Measurements from ENCODE around the gene PRH2.

The PRH2 gene

GRCh38 chr12:10928746-10929286 lies at the start of gene PRH2:
TSS of gene PRH2 (plus strand) at chr12:10929236. CDS start at chr12:10929274, 38 bp downstream.
- DNase-seq = no peak

- no peak for DNase-seq
Observed at GRCh38 chr12:10884086-10884725, 44.8 kb upstream of the PRH2 start, which contains the start of gene PRH1. TSS of gene PRH1 (minus strand) at chr12:10884255. CDS start at chr12:10884217, 38 bp downstream.

GRCh38 chr12:10889226-10889625 lies 39.8 kb upstream of the PRH2 start:
- no peak for DNase-seq

DNA sequence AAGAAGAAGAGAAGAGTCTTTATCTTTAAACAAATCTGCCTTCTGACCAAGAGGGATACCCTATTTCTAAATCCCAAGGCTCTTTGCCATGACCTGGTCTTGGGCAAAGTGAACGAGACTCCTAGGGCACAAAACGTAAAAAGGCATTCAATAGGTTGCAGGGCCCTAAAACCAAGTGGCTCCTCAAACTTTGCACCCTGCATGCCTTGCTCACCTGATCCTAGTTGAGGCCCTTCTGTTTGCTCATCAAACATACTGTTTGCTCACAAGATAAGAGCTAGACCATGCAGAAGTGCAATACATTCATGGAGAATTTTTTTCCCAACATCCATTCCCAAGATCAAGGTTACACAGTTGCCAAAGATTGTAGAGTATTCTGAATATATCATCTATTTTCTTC lies 37.1 kb upstream of the PRH2 start:
- DNase-seq = no peak

- no peak for DNase-seq
Observed at GRCh38 chr12:10896854-10897253, 32.2 kb upstream of the PRH2 start.

DNA sequence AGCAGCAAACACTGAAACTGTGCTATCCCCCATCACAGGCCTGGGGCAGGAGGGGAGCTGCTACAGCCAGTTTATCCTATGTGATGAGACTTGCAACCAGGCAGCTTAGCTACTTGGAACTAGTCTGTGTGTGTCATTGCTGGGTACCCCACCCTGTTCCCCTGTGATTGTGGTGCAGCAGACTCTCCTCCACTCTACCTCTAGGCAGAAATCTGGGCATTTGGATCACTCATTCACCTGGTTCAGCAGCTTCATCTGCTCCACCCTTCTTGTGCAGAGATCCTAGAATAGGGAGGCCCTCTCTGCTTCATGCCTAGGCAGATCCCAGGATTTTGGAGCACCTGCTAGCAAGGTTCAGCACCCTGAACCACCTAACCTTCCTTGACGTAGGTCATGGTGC lies 28.5 kb upstream of the PRH2 start:
- no peak for DNase-seq

GRCh38 chr12:10900972-10901371 lies 28.1 kb upstream of the PRH2 start:
- no peak for DNase-seq

- DNase-seq = no peak
Observed at GRCh38 chr12:10901427-10901826, 27.6 kb upstream of the PRH2 start.

GRCh38 chr12:10904686-10905085 lies 24.4 kb upstream of the PRH2 start:
- no peak for DNase-seq

GRCh38 chr12:10909462-10909861 lies 19.6 kb upstream of the PRH2 start, which contains the start of gene TAS2R13:
TSS of gene TAS2R13 (minus strand) at chr12:10909562. CDS start at chr12:10909298, 264 bp downstream.
- DNase-seq = no peak

DNA sequence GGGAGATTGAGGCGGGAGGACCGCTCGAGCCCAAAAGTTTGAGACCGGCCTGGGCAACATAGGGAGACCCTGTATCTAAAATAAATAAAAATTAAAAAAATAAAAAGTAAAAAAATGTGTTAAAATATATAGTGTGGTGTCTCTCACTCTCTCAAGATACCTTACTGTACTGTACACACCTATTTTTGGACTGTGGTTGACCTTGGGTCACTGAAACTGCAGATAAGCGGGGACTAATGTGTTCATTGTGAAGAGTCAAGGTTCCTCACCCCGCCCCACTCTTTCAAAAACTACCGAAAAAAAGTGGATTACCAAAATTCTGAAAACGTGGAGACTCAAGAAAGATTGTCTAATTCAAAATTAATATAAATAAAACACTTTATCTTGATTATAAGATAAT lies 18.7 kb upstream of the PRH2 start:
- DNase-seq = no peak

- DNase-seq = no peak
Observed at GRCh38 chr12:10919809-10920208, 9.2 kb upstream of the PRH2 start.

GRCh38 chr12:10926269-10926668 lies 2.8 kb upstream of the PRH2 start:
- no peak for DNase-seq

GRCh38 chr12:10936506-10936905 lies 7.5 kb downstream of the PRH2 start:
- no peak for DNase-seq

DNA sequence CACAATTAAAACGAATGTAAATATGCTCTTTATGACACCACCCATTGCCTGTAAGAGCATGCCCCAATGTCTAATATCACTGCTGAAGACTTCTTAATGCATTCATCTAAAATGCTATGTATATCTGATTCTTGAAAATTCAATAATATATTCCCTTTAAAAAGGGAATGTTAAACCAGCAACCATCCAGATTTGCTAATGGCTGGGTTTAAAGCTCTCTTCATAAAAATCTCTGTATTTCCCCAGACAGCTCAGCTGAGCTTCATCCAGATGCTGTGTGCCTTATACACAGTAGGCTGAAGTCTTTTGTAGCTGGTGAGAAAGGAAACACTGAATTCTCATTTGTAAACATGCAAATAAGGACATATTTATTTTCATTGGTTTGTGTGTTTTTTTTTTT lies 10.1 kb downstream of the PRH2 start, which contains the start of gene TAS2R14:
TAS2R14 (minus strand) TSS at position 101 of the 400 bp plus-strand sequence; CDS start at position 45, 56 bp downstream.
- DNase-seq = no peak

GRCh38 chr12:10940389-10940788 lies 11.4 kb downstream of the PRH2 start:
- no peak for DNase-seq

GRCh38 chr12:10941369-10941768 lies 12.3 kb downstream of the PRH2 start:
- DNase-seq = no peak

DNA sequence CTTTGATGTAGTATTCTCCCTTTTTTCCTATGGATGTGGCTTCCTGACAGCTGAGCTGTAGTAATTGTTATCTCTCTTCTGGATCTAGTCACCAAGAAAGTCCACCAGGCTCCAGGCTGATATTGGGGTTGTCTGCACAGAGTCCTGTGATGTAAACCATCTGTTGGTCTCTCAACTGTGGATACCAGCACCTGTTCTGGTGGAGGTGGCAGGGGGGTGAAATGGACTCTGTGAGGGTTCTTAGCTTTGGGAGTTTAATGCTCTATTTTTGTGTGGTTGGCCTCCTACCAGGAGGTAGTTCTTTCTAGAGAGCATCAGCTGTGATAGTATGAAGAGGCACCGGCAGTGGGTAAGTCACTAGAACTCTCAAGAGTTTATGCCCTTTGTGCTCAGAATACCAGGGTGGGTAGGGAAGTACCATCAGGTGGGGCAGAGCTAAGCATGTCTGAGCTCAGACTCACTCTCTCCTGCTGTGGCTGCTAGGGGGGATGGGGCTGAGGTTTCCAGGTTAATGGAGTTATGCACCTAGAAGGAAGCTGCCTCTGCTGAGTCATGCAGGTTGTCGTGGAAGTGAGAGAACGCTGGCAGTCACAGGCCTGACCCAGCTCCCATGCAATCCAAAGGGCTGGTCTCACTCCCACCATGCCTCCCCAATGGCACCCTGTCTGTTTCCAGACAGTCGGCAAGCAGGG lies 13.0 kb downstream of the PRH2 start:
- no peak for DNase-seq

DNA sequence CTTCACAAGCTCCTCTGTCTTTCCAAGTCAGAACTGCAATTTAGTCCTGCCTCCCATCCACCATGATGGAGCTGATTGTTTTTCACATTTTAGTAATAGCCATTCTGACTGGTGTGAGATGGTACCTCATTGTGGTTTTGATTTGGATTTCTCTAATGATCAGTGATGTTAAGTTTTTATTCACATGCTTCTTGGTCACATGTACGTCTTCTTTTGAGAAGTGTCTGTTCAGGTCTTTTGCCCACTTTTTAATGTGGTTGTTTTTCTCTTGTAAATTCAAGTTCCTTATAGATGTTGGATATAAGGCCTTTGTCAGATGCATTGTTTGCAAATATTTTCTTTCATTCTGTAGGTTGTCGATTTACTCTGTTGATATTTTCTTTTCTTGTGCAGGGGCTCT lies 14.1 kb downstream of the PRH2 start:
- no peak for DNase-seq

DNA sequence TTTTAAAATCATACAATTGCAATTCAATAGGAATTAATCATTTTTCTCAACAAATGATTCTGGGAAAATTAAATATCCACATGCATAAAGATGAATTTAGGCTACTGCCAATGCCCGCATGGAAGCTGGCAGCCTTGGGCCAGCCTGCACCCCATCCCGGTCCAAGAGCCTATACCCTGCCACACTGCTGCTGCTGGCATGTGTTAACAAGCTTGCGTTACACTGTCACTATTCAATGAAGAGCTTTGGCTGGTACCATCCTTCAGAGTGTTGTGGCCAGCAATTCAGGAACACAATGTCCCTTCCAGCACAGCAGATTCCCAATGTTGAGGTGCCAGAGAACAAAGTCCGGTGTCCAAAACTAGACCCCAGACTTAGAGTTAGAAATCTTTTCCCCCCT lies 23.6 kb downstream of the PRH2 start:
- no peak for DNase-seq

DNA sequence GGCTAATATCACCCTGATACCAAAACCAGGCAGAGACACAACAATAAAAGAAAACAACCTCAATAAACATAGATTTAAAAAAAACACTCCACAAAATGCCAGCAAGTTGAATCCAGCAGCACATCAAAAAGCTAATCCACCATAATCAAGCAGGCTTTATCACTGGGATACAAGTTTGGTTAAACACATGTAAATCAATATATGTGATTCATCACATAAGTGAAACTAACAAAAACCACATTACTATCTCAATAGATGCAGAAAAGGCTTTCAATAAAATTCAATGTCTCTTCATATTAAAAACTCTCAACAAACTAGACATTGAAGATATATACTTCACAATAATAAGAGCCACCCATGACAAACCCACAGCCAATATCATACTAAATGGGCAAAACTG lies 27.0 kb downstream of the PRH2 start:
- no peak for DNase-seq

DNA sequence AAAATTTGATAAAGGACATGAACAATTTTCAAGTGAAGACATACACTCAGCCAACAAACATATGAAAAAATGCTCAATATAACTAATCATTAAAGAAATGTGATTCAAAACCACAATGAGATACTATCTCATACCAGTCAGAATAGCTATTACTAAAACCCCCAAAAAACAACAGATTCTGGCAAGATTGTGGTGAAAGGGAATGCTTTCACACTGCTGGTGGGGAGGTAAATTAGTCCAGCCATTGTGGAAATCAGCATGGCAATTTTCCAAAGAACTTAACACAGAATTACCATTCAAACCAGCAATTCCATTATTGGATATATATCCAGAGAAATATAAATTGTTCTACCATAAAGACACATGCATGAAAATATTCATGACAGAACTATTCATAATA lies 28.7 kb downstream of the PRH2 start:
- no peak for DNase-seq

DNA sequence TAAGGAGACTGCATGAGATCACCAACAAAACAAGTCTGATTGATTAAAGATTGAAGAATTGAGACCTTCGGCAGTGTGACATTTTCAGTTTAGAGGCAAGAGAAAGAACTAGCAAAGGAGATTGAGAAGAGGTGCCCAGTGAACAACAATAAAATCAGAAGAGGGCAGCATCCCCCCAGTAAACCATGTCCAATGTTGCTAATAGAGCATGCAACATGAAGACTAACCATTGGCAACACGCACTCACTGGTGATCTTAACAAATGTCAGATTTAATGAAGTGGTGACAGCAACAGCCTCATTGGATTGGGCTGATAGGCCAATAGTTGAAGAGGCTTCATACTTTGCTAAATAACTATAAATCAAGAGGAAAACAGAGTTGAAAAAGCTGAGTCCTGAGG lies 30.8 kb downstream of the PRH2 start:
- no peak for DNase-seq

GRCh38 chr12:10960211-10960610 lies 31.2 kb downstream of the PRH2 start:
- DNase-seq = no peak
